HUES6 (cell line): ENCODE results near the gene NPTX1.

Source experiments
- H3K27ac ChIP-seq: 2 replicates; pipeline ENCODE4 v1.7.0; 2013; ENCODE audit warnings: low read depth, mild to moderate bottlenecking, low read length, inconsistent platforms
- H3K27me3 ChIP-seq: 2 replicates; pipeline ENCODE4 v1.6.1; 2013; ENCODE audit warnings: low read length; ENCODE audit not compliant: control insufficient read depth, insufficient read depth
- H3K36me3 ChIP-seq: 2 replicates; pipeline ENCODE4 v1.6.1; 2013; ENCODE audit warnings: low read length; ENCODE audit not compliant: control insufficient read depth, insufficient read depth
- H3K4me1 ChIP-seq: 2 replicates; pipeline ENCODE4 v1.6.1; 2013; ENCODE audit warnings: low read length; ENCODE audit not compliant: control insufficient read depth, insufficient read depth
- H3K4me3 ChIP-seq: 2 replicates; pipeline ENCODE4 v1.5.1; 2013; ENCODE audit warnings: low read depth, low read length
- H3K9ac ChIP-seq: one replicate; pipeline ENCODE4 v1.6.1; 2013; ENCODE audit warnings: mild to moderate bottlenecking, low read length
- H3K9me3 ChIP-seq: 2 replicates; pipeline ENCODE4 v1.6.1; 2013; ENCODE audit warnings: low read depth, low read length; ENCODE audit not compliant: control insufficient read depth, insufficient read depth

The NPTX1 gene

GRCh38 chr17:80430446-80431245, 45.8 kb downstream of the NPTX1 start:
- Histone ChIP-seq H3K4me3 (no peak overlapping the region), H3K27ac (no peak overlapping the region), H3K9ac (no peak overlapping the region), H3K9me3 (no peaks in the 10 kb centered on the region), H3K36me3 (no peaks in the 10 kb centered on the region), H3K27me3 (no peaks in the 10 kb centered on the region; the same call in 1 of the 2 replicates), H3K4me1 (peaks cover 4% of the 10 kb centered on the region; the same call in 1 of the 2 replicates)

GRCh38 chr17:80429356-80430275, 46.8 kb downstream of the NPTX1 start:
- H3K9ac ChIP-seq: no peak overlapping the region
- H3K4me1 ChIP-seq: peaks cover 4% of the 10 kb centered on the region; the same call in 1 of the 2 replicates
- no peak overlapping the region for H3K4me3 ChIP-seq
- H3K27ac ChIP-seq: no peak overlapping the region
- no peaks in the 10 kb centered on the region; the same call in 1 of the 2 replicates for H3K27me3 ChIP-seq
- no peaks in the 10 kb centered on the region for H3K36me3 ChIP-seq
- H3K9me3 ChIP-seq: no peaks in the 10 kb centered on the region

- no peak overlapping the region for H3K27ac ChIP-seq
- no peaks in the 10 kb centered on the region; the same call in 1 of the 2 replicates for H3K27me3 ChIP-seq
- H3K36me3 ChIP-seq: no peaks in the 10 kb centered on the region
- no peak overlapping the region for H3K4me3 ChIP-seq
- peaks cover 4% of the 10 kb centered on the region; the same call in 1 of the 2 replicates for H3K4me1 ChIP-seq
- no peaks in the 10 kb centered on the region for H3K9me3 ChIP-seq
- no peak overlapping the region for H3K9ac ChIP-seq
Observed at GRCh38 chr17:80428796-80429195, 47.6 kb downstream of the NPTX1 start.

- H3K4me3 ChIP-seq: no peak overlapping the region
- no peaks in the 10 kb centered on the region for H3K9me3 ChIP-seq
- no peaks in the 10 kb centered on the region; the same call in 1 of the 2 replicates for H3K27me3 ChIP-seq
- H3K36me3 ChIP-seq: no peaks in the 10 kb centered on the region
- no peak overlapping the region for H3K9ac ChIP-seq
- H3K4me1 ChIP-seq: peaks cover 4% of the 10 kb centered on the region; the same call in 1 of the 2 replicates
- no peak overlapping the region for H3K27ac ChIP-seq
Observed at GRCh38 chr17:80428363-80428762, 48.0 kb downstream of the NPTX1 start.

- Histone ChIP-seq H3K27ac (no peak overlapping the region), H3K4me3 (no peak overlapping the region), H3K9ac (no peak overlapping the region)
Observed at GRCh38 chr17:80427366-80428282, 48.8 kb downstream of the NPTX1 start.

GRCh38 chr17:80426671-80427326, 49.6 kb downstream of the NPTX1 start:
- Histone ChIP-seq H3K27me3 (no peaks in the 10 kb centered on the region), H3K9ac (no peak overlapping the region), H3K9me3 (no peaks in the 10 kb centered on the region), H3K36me3 (no peaks in the 10 kb centered on the region), H3K4me1 (peaks cover 4% of the 10 kb centered on the region; the same call in 1 of the 2 replicates), H3K4me3 (no peak overlapping the region), H3K27ac (no peak overlapping the region)

More at GRCh38 chr17:80427366-80428282, 48.8 kb downstream of the NPTX1 start:
- no peaks in the 10 kb centered on the region for H3K36me3 ChIP-seq
- H3K4me1 ChIP-seq: peaks cover 4% of the 10 kb centered on the region; the same call in 1 of the 2 replicates
- H3K27me3 ChIP-seq: no peaks in the 10 kb centered on the region; the same call in 1 of the 2 replicates
- no peaks in the 10 kb centered on the region for H3K9me3 ChIP-seq

- Histone ChIP-seq H3K36me3 (no peaks in the 10 kb centered on the region), H3K9me3 (no peaks in the 10 kb centered on the region)
Observed at GRCh38 chr17:80425835-80426426, 50.5 kb downstream of the NPTX1 start.

GRCh38 chr17:80424878-80425765, 51.3 kb downstream of the NPTX1 start:
- Histone ChIP-seq H3K4me3 (no peak overlapping the region), H3K27me3 (no peaks in the 10 kb centered on the region), H3K27ac (no peak overlapping the region)

More at GRCh38 chr17:80425835-80426426, 50.5 kb downstream of the NPTX1 start:
- Histone ChIP-seq H3K27me3 (no peaks in the 10 kb centered on the region), H3K27ac (no peak overlapping the region), H3K4me1 (peaks cover 4% of the 10 kb centered on the region; the same call in 1 of the 2 replicates), H3K4me3 (no peak overlapping the region), H3K9ac (no peak overlapping the region)

GRCh38 chr17:80424261-80424660, 52.1 kb downstream of the NPTX1 start:
- no peak overlapping the region for H3K27ac ChIP-seq
- H3K9ac ChIP-seq: no peak overlapping the region
- no peak overlapping the region for H3K4me3 ChIP-seq
- no peaks in the 10 kb centered on the region for H3K27me3 ChIP-seq
- H3K9me3 ChIP-seq: no peaks in the 10 kb centered on the region
- H3K36me3 ChIP-seq: no peaks in the 10 kb centered on the region
- H3K4me1 ChIP-seq: peaks cover 4% of the 10 kb centered on the region; the same call in 1 of the 2 replicates

More at GRCh38 chr17:80424878-80425765, 51.3 kb downstream of the NPTX1 start:
- Histone ChIP-seq H3K4me1 (peaks cover 4% of the 10 kb centered on the region; the same call in 1 of the 2 replicates), H3K36me3 (no peaks in the 10 kb centered on the region), H3K9ac (no peak overlapping the region), H3K9me3 (no peaks in the 10 kb centered on the region)
